Neural progenitor cell (in vitro differentiated cells): ENCODE results near the gene NFATC2. TPM values are rescaled to one million over a fixed set of nuclear protein-coding genes. Genes with fewer than 3 reads are reported as not detected.
A peak's percentile ranks its signal among the peaks of the same experiment; 100 is the strongest.

Source experiments
- DNase-seq: peaks from one replicate; pipeline ENCODE4 v3.0.0-alpha.2; 2016; ENCODE audit warnings: low spot score
- H2AFZ ChIP-seq: fragments of 200-600 bp; sonication (generic); replicated peaks from 2 replicates; pipeline ENCODE4 v1.6.1; 2016; ENCODE audit warnings: antibody characterized with exemption
- H3F3A ChIP-seq: fragments of 200-600 bp; sonication (generic); 2 replicates; pipeline ENCODE4 v1.6.1; 2016; ENCODE audit warnings: antibody characterized with exemption, low read depth
- H3K27ac ChIP-seq: fragments of 200-600 bp; sonication (generic); 2 replicates; pipeline ENCODE4 v1.5.1; 2016; ENCODE audit warnings: mild to moderate bottlenecking
- H3K27me3 ChIP-seq: fragments of 200-600 bp; sonication (generic); 2 replicates; pipeline ENCODE4 v1.6.1; 2016; ENCODE audit warnings: mild to moderate bottlenecking, moderate library complexity
- H3K36me3 ChIP-seq: fragments of 200-600 bp; sonication (generic); 2 replicates; pipeline ENCODE4 v1.5.1; 2016
- H3K4me1 ChIP-seq: fragments of 200-600 bp; sonication (generic); 2 replicates; pipeline ENCODE4 v1.6.1; 2016; ENCODE audit warnings: mixed run types
- H3K4me2 ChIP-seq: fragments of 200-600 bp; sonication (generic); 2 replicates; pipeline ENCODE4 v1.6.1; 2016
- H3K4me3 ChIP-seq: fragments of 200-600 bp; sonication (generic); 2 replicates; pipeline ENCODE4 v1.5.1; 2016
- H3K79me2 ChIP-seq: fragments of 200-600 bp; sonication (generic); 2 replicates; pipeline ENCODE4 v1.6.1; 2016; ENCODE audit warnings: low read depth
- H3K9ac ChIP-seq: fragments of 200-600 bp; sonication (generic); 2 replicates; pipeline ENCODE4 v1.6.1; 2016
- H3K9me3 ChIP-seq: fragments of 200-600 bp; sonication (generic); 2 replicates; pipeline ENCODE4 v1.5.1; 2016; ENCODE audit warnings: low read depth
- H4K20me1 ChIP-seq: fragments of 200-600 bp; sonication (generic); 2 replicates; pipeline ENCODE4 v1.6.1; 2016; ENCODE audit warnings: low read depth
- H3K27ac Mint-ChIP-seq: 3 replicates; pipeline ENCODE4 v1.8.0; 2021; ENCODE audit warnings: mixed read lengths
- H3K27me3 Mint-ChIP-seq: 2 replicates; pipeline ENCODE4 v1.8.0; 2022; ENCODE audit warnings: low read depth, mild to moderate bottlenecking, inconsistent platforms, moderate library complexity, mixed read lengths; ENCODE audit not compliant: insufficient read depth
- H3K36me3 Mint-ChIP-seq: 3 replicates; pipeline ENCODE4 v1.8.0; 2021; ENCODE audit warnings: mixed read lengths
- H3K4me1 Mint-ChIP-seq: 3 replicates; pipeline ENCODE4 v1.8.0; 2021; ENCODE audit warnings: mixed read lengths
- H3K4me3 Mint-ChIP-seq: 3 replicates; pipeline ENCODE4 v1.8.0; 2021; ENCODE audit warnings: mild to moderate bottlenecking, moderate library complexity, mixed read lengths
- H3K9me3 Mint-ChIP-seq: 3 replicates; pipeline ENCODE4 v1.8.0; 2020; ENCODE audit warnings: mixed read lengths
- EZH2 ChIP-seq: fragments of 200-600 bp; sonication (generic); IDR thresholded peaks from 2 replicates; pipeline ENCODE4 v1.6.1; 2017; ENCODE audit warnings: antibody characterized with exemption, mild to moderate bottlenecking, moderate library complexity
- EZH2phosphoT487 ChIP-seq: fragments of 200-600 bp; sonication (generic); IDR thresholded peaks from 2 replicates; pipeline ENCODE4 v1.6.1; 2017; ENCODE audit warnings: antibody characterized with exemption
- total RNA-seq: library from RNA; depleted of rRNA; stranded (reverse); fragments of >200 nt; gene quantifications from 2 replicates; pipeline ENCODE4 v1.2.3, GENCODE V29; 2015; ENCODE audit warnings: low replicate concordance
- TF ChIP-seq, protein P1 (sequence below): fragments of 200-600 bp; sonication (generic); IDR thresholded peaks from 2 replicates; pipeline ENCODE4 v1.5.1; 2017; ENCODE audit warnings: antibody characterized with exemption, mild to moderate bottlenecking

NFATC2 gene
- total RNA-seq, 1 donor from 2014 or later = 0.19 TPM

DNA sequence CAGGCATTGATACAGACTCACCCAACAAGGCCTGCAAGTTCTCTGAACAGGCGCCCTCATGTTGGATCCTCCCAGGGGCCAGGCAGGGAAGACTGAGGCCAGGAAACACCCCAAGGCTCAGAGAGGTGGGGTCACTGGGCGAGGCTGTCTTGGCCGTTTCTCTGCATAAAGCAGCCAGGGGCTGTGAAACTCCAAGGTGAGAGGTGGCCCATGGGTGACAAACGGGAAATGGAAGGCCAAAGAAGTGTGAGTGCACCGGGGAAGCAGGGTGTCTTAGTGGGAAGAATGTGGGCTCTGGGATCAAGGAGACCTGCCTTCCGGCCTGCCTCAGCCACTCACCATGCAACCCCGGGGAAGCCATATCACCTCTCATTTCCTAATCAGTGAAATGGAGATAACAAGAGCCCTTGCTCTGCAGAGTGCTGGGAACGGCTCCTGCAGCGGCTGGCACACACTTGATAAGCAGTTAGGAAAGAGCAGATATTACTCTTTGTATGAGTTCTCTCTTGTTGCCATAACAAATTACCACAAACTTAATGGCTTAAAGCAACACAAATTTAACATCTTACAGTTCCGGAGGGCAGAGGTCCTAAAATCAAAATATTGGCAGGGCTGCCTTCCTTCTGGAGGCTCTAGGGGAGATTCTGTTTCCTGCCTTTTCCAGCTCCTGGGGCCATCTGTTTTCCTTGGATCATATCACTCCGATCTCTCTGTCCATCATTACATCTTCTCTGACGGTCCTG, 168.6 kb downstream of the NFATC2 start:
- Mint-ChIP-seq H3K4me1 (peaks cover 3% of the 10 kb centered on the region), H3K27ac (no peak overlapping the region), H3K27me3 (peaks cover 6% of the 10 kb centered on the region), H3K4me3 (no peak overlapping the region), H3K9me3 (no peaks in the 10 kb centered on the region), H3K36me3 (no peaks in the 10 kb centered on the region)
- Histone ChIP-seq H3K9ac (no peak overlapping the region), H3F3A (no peaks in the 10 kb centered on the region), H3K27me3 (no peaks in the 10 kb centered on the region), H2AFZ (no peak overlapping the region), H3K4me2 (no peak overlapping the region), H3K27ac (no peak overlapping the region), H3K36me3 (no peaks in the 10 kb centered on the region), H3K79me2 (no peaks in the 10 kb centered on the region), H3K4me1 (no peaks in the 10 kb centered on the region), H3K4me3 (no peak overlapping the region), H3K9me3 (no peaks in the 10 kb centered on the region), H4K20me1 (no peaks in the 10 kb centered on the region)
- DNase-seq = no peak
- TF ChIP-seq EZH2 (no peak), EZH2phosphoT487 (no peak)
- TF ChIP-seq, protein P1, sequence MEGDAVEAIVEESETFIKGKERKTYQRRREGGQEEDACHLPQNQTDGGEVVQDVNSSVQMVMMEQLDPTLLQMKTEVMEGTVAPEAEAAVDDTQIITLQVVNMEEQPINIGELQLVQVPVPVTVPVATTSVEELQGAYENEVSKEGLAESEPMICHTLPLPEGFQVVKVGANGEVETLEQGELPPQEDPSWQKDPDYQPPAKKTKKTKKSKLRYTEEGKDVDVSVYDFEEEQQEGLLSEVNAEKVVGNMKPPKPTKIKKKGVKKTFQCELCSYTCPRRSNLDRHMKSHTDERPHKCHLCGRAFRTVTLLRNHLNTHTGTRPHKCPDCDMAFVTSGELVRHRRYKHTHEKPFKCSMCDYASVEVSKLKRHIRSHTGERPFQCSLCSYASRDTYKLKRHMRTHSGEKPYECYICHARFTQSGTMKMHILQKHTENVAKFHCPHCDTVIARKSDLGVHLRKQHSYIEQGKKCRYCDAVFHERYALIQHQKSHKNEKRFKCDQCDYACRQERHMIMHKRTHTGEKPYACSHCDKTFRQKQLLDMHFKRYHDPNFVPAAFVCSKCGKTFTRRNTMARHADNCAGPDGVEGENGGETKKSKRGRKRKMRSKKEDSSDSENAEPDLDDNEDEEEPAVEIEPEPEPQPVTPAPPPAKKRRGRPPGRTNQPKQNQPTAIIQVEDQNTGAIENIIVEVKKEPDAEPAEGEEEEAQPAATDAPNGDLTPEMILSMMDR = no peak

DNA sequence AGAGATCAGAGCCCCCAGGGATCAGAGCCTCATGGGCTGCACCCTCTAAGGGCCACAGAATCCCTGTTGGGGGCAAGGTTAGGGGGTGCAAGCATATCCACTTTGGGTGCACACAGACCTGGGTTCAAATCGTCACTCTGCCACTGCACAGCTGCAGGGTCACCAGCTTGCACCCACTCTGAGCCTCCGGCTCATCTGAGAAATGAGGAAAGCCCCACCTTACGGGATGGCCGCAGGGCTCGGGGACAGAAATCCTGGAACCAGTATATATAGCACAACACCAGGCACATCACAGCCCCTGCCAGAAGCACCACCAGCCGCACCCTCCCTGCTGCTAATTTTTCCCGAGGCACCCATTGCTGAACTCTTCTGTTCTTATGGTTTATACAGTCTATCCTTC, 169.6 kb downstream of the NFATC2 start:
- H2AFZ ChIP-seq = no peak overlapping the region
- H3K4me2 ChIP-seq = no peak overlapping the region
- no peaks in the 10 kb centered on the region for H3K79me2 ChIP-seq
- no peak overlapping the region for H3K27ac ChIP-seq
- H3F3A ChIP-seq = no peaks in the 10 kb centered on the region
- H4K20me1 ChIP-seq = no peaks in the 10 kb centered on the region
- H3K27me3 Mint-ChIP-seq = peaks cover 6% of the 10 kb centered on the region
- H3K36me3 Mint-ChIP-seq = no peaks in the 10 kb centered on the region
- H3K9ac ChIP-seq = no peak overlapping the region
- H3K27ac Mint-ChIP-seq = no peak overlapping the region
- DNase-seq = no peak
- TF ChIP-seq, protein P1 = no peak
- TF ChIP-seq EZH2phosphoT487 (no peak), EZH2 (no peak)
- H3K4me1 Mint-ChIP-seq = no peaks in the 10 kb centered on the region
- no peaks in the 10 kb centered on the region for H3K4me1 ChIP-seq
- H3K9me3 ChIP-seq = no peaks in the 10 kb centered on the region
- no peak overlapping the region for H3K4me3 Mint-ChIP-seq
- H3K27me3 ChIP-seq = no peaks in the 10 kb centered on the region
- H3K36me3 ChIP-seq = no peaks in the 10 kb centered on the region
- no peaks in the 10 kb centered on the region for H3K9me3 Mint-ChIP-seq
- H3K4me3 ChIP-seq = no peak overlapping the region

DNA sequence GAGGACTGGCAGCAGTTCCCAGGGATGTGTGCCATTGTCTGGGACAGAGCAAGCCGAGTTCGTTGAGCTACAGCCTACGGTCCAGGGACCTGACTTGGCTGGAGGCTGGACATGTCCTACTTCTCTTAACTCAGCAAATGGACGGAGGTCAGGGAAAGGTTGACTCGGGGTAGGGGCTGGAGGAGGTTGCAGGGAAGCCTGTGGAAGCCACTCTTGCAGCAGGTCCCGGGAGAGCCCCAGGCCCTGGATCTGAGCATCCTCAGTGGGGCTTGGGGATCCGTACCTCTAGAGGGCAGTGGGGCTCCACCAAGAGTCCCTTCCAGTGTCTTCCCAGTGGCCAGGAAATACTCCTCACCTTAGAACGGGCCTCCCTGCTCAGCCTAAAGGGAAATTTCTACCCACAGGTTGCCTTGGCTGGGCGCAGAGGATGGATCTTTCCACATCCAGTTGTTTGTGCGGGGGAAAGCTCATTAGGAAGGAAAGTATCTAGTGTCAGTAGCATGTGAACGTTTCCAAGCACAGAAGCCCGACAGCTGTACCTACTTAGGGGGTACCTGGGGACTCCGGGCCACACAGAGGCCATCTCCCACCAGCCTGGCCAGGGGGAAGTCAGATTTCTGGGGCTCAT, 170.2 kb downstream of the NFATC2 start:
- H3K27ac ChIP-seq = no peak overlapping the region
- no peaks in the 10 kb centered on the region for H3K79me2 ChIP-seq
- H3K27ac Mint-ChIP-seq = no peak overlapping the region
- H3K36me3 ChIP-seq = no peaks in the 10 kb centered on the region
- no peak overlapping the region for H3K4me3 Mint-ChIP-seq
- H3K4me1 ChIP-seq = no peaks in the 10 kb centered on the region
- no peaks in the 10 kb centered on the region for H3K9me3 Mint-ChIP-seq
- TF ChIP-seq, protein P1 = peak; percentile 79
- no peak for TF ChIP-seq EZH2phosphoT487
- peaks cover 6% of the 10 kb centered on the region for H3K27me3 Mint-ChIP-seq
- no peaks in the 10 kb centered on the region for H3K27me3 ChIP-seq
- no peak overlapping the region for H2AFZ ChIP-seq
- H3K36me3 Mint-ChIP-seq = no peaks in the 10 kb centered on the region
- no peak overlapping the region for H3K4me2 ChIP-seq
- no peaks in the 10 kb centered on the region for H4K20me1 ChIP-seq
- no peak overlapping the region for H3K9ac ChIP-seq
- DNase-seq = peak; percentile 84
- no peaks in the 10 kb centered on the region for H3K9me3 ChIP-seq
- H3K4me1 Mint-ChIP-seq = no peaks in the 10 kb centered on the region
- H3K4me3 ChIP-seq = no peak overlapping the region
- H3F3A ChIP-seq = no peaks in the 10 kb centered on the region
